ENCODE results near the gene PHF5A. TPM values are rescaled to one million over a fixed set of nuclear protein-coding genes. Genes with fewer than 3 reads are reported as not detected.

PHF5A gene
- total and polyA plus RNA-seq, 2 of the 8 experiments (the other 6 are each of a cell fraction or from before 2014, with no cell fraction given): 119 to 135 TPM

DNA sequence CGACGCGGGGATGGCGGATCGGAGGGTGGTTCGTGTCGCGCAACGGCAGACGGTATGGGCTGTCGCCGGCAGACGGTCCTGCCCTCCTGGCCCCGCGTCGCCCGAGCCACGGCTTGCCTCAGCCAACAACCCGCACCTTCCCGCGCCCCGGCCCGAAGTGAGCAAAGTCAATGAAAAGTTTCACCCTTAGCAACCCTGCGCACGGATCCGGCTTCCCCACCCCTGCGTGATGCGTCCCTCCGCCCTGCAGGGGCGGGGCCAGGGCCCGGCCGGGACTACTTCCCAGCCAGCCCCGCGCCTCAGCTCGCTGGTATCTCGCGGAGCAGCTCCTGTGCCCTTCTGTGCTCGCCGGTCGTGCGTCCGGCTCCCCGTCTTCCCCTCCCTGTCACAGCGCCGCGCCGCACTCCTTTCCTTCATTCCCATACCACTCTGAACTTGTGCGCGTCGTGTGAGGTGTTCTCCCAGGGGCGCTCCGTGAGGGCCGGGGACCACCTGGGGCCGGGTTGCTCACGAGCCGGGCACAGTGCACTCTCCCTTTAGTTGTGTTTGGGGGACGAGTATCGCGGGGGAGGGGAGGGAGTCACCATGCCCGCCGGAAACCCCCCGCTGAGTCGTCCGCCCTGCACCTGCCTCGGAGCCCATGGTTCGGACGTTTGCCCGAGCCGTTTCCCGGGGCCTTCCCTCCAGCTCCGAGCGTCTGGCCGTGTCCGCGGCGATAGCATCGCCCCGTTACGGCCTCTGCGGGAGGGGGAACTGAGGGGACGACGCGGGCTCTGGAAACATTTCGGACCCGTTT is 21.7 kb downstream of the PHF5A start, which contains the start of gene TOB2 (continued):
- peak; percentile 94 for TF ChIP-seq RBBP5 (IDR thresholded peaks at IDR 0.05; ENCODE audit: borderline replicate concordance, low read depth, low read length)
- peak; percentile 73; the same call in 1 of the 2 replicates for TF ChIP-seq TCF12 (IDR thresholded peaks at IDR 0.05; ENCODE audit: low read depth, low read length)
- no peak for TF ChIP-seq NANOG (IDR thresholded peaks at IDR 0.05; ENCODE audit: insufficient read depth, low read depth, low read length, poor library complexity, severe bottlenecking)
- peak; percentile 99 to 100 for TF ChIP-seq POLR2A (IDR thresholded peaks at IDR 0.05; ENCODE audit: control extremely low read depth in 1 of 2, low read depth in 2 of 2, low read length in 2 of 2)
- no peak for TF ChIP-seq RNF2 (IDR thresholded peaks at IDR 0.05; ENCODE audit: borderline replicate concordance, low read depth, low read length, missing control alignments, poor library complexity, severe bottlenecking)
- peak; percentile 92 for TF ChIP-seq CREB1 (IDR thresholded peaks at IDR 0.05)
- peak; percentile 55 for TF ChIP-seq YY1 (IDR thresholded peaks at IDR 0.05; ENCODE audit: low read depth, low read length)
- no peak for TF ChIP-seq EZH2 (IDR thresholded peaks at IDR 0.05; ENCODE audit: low read depth, low read length, severe bottlenecking)
- 0 out of 2 replicates have a peak, but pooled peaks have one; percentile 14 for TF ChIP-seq CHD1 (IDR thresholded peaks at IDR 0.05; ENCODE audit: low read depth, low read length)
- TF ChIP-seq SP4 (IDR thresholded peaks at IDR 0.05; ENCODE audit: low read length): peak; percentile 94
- TF ChIP-seq KDM1A (IDR thresholded peaks at IDR 0.05; ENCODE audit: borderline replicate concordance, low read length): no peak
- TF ChIP-seq NRF1 (IDR thresholded peaks at IDR 0.05; ENCODE audit: low read depth, low read length): no peak; the same call in 1 of the 2 replicates
- TF ChIP-seq TAF1 (IDR thresholded peaks at IDR 0.05; ENCODE audit: low read depth, low read length): peak; percentile 100
- TF ChIP-seq GABPA (IDR thresholded peaks at IDR 0.05; ENCODE audit: borderline replicate concordance, insufficient read depth, low read length): no peak
- TF ChIP-seq CBX5 (IDR thresholded peaks at IDR 0.05; ENCODE audit: low read depth, low read length): no peak
- no peak for TF ChIP-seq POU5F1 (IDR thresholded peaks at IDR 0.05; ENCODE audit: low read depth, low read length)
- TF ChIP-seq CTCF (IDR thresholded peaks at IDR 0.05; ENCODE audit: control extremely low read depth in 1 of 3, insufficient read depth in 1 of 3, low read depth in 1 of 3, low read length in 3 of 3): no peak
- no peak for TF ChIP-seq CEBPB (IDR thresholded peaks at IDR 0.05; ENCODE audit: low read depth, low read length)
- TF ChIP-seq TBP (IDR thresholded peaks at IDR 0.05; ENCODE audit: low read depth, low read length): peak; percentile 98
- TF ChIP-seq RAD21 (IDR thresholded peaks at IDR 0.05 in 1 of 2, conservative IDR thresholded peaks at IDR 0.05 in 1 of 2; ENCODE audit: low read depth in 2 of 2, low read length in 2 of 2): peak in 1 of 2 experiments; percentile 4; a peak in 2 of 4 replicates

Measured in H1 (cell line).